ENCODE data around the gene ZFPM1.

Gene ZFPM1

GRCh38 chr16:88435437-88436355 is 17.4 kb upstream of the ZFPM1 start:
- ATAC-seq: no peak

GRCh38 chr16:88436796-88437195 is 16.3 kb upstream of the ZFPM1 start:
- ATAC-seq: no peak

- ATAC-seq: peak; percentile 72 to 73
Observed at GRCh38 chr16:88437367-88437964, 15.6 kb upstream of the ZFPM1 start.

- ATAC-seq: no peak
Observed at GRCh38 chr16:88438084-88438870, 14.8 kb upstream of the ZFPM1 start.

- ATAC-seq: no peak
Observed at GRCh38 chr16:88439016-88439415, 14.1 kb upstream of the ZFPM1 start.

GRCh38 chr16:88439706-88440105 is 13.4 kb upstream of the ZFPM1 start:
- no peak for ATAC-seq

- no peak for ATAC-seq
Observed at GRCh38 chr16:88440111-88440510, 13.0 kb upstream of the ZFPM1 start.

- ATAC-seq: no peak
Observed at GRCh38 chr16:88440686-88441405, 12.2 kb upstream of the ZFPM1 start.

- no peak for ATAC-seq
Observed at GRCh38 chr16:88441460-88441859, 11.6 kb upstream of the ZFPM1 start.

- no peak for ATAC-seq
Observed at GRCh38 chr16:88442383-88442726, 10.7 kb upstream of the ZFPM1 start.

GRCh38 chr16:88442727-88443576 is 10.1 kb upstream of the ZFPM1 start:
- ATAC-seq: peak; percentile 89 to 95

- no peak for ATAC-seq
Observed at GRCh38 chr16:88444826-88445582, 8.1 kb upstream of the ZFPM1 start.

GRCh38 chr16:88445583-88445960 is 7.5 kb upstream of the ZFPM1 start:
- no peak for ATAC-seq

GRCh38 chr16:88446061-88446460 is 7.0 kb upstream of the ZFPM1 start:
- no peak for ATAC-seq

- no peak for ATAC-seq
Observed at GRCh38 chr16:88446736-88447135, 6.3 kb upstream of the ZFPM1 start.

- ATAC-seq: no peak
Observed at GRCh38 chr16:88447881-88448280, 5.2 kb upstream of the ZFPM1 start.

GRCh38 chr16:88448461-88449266 is 4.4 kb upstream of the ZFPM1 start:
- ATAC-seq: no peak

- ATAC-seq: no peak
Observed at GRCh38 chr16:88449267-88449561, 3.9 kb upstream of the ZFPM1 start.

GRCh38 chr16:88451586-88452481 is 1.2 kb upstream of the ZFPM1 start:
- ATAC-seq: no peak

All from activated CD4-positive, CD25-positive, alpha-beta regulatory T cell treated with anti-CD3 and anti-CD28 coated beads, Interleukin-2, amount 50 U/mL, for 24 hours (primary cell).